Hair follicle dermal papilla cell (primary cell): ENCODE measurements around the gene RRP36. TPM values are rescaled to one million over a fixed set of nuclear protein-coding genes. Genes with fewer than 3 reads are reported as not detected.

ENCODE experiments used
- total RNA-seq: library from RNA; depleted of rRNA; stranded (reverse); fragments of >200 nt; gene quantifications from 2 replicates; pipeline ENCODE4 v1.2.3, GENCODE V29; 2012

Gene RRP36, protein sequence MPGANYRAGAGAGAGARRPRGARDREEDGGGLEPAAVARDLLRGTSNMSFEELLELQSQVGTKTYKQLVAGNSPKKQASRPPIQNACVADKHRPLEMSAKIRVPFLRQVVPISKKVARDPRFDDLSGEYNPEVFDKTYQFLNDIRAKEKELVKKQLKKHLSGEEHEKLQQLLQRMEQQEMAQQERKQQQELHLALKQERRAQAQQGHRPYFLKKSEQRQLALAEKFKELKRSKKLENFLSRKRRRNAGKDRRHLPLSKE
- 75.5 and 82.8 TPM in 2 replicates for total RNA-seq

DNA sequence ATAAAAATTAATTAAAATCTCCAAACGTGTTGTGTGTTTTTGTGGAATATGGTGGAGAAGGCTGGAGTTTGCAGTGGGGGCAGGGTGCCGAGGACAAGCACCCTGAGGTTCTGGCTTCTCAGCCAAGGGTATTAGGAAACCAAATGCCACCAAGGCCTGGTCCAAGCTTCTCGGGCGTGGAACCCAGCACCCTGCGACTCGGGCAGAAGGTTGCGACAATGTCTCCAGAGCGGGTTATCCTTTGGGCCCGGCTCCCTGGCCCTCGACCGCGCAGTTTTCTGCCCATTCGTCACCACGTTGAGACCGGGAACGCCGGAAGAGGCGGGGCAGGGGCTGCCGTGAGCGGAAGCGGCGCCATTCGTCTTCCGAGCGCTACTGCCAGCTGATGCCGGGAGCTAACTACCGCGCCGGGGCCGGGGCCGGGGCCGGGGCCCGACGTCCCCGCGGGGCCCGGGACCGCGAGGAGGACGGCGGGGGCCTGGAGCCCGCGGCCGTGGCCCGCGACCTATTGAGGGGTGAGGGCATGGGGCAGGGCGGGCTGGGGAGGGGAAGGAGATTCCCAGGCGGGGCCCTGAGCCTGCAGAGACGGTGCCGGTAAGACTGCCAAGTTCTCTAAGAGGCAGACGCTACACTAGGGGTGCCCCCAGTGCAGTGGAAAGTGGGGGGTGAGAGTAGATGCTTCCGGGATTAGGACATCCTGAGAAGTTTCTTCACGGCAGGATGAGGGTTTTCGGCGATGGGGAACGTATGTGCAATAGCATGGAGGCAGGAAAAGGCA, at the start of gene RRP36:
Gene RRP36 (plus strand): TSS at position 354 of the 778 bp plus-strand sequence. CDS start 32 bp downstream, at position 386.

DNA sequence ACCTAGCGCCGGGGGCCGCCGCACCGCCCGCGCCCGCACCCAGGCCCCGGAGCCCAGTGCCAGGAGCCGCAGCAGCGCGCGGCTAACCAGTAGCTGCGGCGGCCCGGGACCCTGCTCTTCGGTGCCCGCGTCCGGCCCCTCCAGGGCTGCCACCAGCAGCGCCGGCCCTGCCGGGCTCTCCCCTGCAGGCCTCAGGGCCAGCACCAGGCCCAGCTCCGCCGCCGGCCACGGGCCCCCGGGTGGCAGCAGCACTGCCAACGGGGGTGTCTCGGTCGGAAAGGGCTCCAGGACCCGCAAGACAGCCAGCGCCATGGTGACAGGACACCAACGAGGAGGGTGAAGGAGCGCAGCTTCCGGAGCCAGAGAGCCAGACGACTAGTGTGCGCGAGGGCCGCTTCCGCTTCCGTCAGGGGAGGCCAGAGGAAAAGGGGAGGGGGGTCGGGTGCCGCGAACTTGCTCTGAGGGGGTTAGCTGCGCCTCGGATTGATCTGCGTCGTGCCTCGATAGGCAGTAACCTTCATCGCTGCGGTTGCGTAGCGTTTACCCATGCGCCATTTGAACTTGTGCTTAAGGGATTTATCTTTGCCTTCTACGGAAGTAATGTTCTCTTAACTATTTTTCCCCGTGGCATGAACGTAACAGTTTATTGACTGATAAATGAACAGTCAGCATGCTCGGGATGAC, 42.4 kb upstream of the RRP36 start, which contains the start of gene PEX6:
Gene PEX6 (minus strand): TSS at position 343 of the 684 bp plus-strand sequence. CDS start 31 bp downstream, at position 312.

DNA sequence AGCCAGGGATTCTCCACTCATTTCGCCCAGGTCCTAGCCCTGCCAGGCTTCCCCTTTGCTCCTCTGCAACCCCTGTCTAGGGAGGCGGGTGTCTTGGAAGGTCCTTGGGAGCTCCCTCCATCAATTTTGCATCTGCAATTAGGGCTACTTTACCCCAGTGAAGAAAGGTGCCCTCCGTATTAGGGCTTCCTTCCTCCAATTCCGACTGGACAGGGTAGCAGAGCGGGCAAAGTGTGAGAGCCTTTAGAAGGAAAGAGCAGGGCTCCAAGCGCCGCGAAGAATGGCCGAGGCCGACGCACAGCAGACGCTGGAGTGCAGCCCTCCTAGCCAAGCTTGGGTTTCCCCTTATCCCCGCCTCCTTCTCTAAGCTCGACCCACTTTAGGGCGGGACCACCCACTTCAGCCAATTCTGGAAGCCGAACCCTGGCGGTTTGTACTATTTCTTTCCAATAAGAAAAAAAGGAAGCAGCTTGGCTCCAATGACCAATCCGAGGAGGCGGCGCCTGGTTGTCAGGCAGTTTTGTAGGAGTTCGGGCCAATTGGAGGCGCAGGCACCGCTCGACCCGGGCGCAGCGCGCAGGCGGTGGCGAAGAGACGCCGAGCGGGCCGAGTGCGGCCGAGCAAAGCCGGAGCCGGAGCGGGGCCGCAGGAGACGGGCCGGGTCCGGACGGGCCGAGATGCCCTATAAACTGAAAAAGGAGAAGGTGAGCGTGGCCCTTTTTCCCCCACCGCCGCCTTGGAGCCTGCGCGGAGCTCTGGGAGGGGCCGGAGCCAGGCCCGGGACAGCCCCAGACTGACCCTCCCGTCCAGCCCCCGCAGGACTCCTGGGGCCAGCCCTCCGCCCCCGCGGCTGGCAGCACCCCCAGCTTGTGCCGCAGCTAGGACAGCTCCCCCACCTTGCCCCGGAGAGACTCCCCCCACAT, 37.2 kb upstream of the RRP36 start, which contains the start of gene PPP2R5D:
Gene PPP2R5D (plus strand): TSS at position 570 of the 923 bp plus-strand sequence. CDS start 108 bp downstream, at position 678.

DNA sequence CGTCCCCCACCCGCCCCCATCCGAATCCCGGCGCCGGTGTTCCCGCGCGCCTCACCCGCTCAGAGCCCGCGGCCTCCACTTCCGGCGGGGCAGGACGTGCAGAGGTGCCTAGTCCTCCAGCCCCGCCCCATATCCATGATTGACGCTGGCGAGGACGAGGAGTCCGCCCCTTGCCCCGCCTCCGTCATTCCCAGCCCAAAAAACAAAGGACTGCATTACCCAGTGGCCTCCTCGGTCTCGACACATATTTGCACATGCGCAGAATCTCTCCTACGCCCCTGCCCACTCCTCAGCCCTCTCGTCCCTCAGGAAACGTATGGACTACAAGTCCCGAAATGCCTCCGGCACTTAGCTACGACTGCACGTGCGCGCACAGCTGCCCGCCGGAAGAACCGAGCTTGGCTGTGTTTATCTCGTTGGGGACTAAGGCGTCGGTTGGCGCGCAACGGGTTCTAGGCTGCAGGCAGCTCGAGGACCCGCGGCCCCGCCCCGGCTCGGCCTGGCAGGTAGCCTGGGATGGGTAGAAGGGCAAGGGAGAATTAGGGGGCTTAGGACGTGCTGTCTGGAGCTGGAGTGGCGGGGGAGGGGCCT, 7.5 kb upstream of the RRP36 start, which contains the start of the genes KLHDC3 and MEA1:
Gene KLHDC3 (plus strand): TSS at position 407 of the 591 bp plus-strand sequence. CDS start 2,944 bp downstream, outside the sequence.
Gene MEA1 (minus strand): TSS at position 104 of the 591 bp plus-strand sequence. CDS start 133 bp downstream, outside the sequence.

DNA sequence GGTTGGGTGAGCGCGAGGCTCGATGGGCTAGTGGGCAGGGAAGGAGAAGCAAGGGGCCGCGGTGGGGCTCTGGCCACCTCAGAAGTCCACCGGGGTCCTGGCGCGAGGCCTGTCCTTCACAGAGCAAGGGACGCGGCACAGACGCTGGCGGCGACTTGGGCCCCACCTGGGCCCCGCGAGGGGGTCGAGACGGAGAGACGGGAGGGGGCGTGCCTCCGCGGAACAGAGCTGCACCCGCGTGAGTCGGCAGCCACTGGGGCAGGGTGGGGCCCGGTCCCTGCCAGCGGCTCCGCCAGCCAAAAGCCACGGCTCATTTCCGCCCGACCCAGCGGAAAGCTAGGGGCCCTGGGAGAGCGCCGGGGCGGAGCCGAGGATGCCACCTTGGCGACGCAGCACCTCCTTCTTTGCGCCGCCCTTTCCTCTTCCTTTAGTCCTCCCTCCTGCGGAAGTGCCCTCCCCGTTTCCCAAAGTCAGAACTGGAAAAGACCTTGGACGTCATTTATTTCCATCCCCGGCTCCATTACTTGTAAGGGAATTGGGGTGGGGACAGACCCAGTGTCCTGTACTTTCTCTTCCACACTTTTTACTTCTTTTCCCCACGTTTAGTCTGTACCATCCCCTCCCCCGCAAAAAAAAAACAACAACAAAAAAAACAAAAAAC, 32.3 kb downstream of the RRP36 start, which contains the start of gene CUL7:
Gene CUL7 (minus strand): TSS at position 307 of the 661 bp plus-strand sequence. CDS start 1,063 bp downstream, outside the sequence.

DNA sequence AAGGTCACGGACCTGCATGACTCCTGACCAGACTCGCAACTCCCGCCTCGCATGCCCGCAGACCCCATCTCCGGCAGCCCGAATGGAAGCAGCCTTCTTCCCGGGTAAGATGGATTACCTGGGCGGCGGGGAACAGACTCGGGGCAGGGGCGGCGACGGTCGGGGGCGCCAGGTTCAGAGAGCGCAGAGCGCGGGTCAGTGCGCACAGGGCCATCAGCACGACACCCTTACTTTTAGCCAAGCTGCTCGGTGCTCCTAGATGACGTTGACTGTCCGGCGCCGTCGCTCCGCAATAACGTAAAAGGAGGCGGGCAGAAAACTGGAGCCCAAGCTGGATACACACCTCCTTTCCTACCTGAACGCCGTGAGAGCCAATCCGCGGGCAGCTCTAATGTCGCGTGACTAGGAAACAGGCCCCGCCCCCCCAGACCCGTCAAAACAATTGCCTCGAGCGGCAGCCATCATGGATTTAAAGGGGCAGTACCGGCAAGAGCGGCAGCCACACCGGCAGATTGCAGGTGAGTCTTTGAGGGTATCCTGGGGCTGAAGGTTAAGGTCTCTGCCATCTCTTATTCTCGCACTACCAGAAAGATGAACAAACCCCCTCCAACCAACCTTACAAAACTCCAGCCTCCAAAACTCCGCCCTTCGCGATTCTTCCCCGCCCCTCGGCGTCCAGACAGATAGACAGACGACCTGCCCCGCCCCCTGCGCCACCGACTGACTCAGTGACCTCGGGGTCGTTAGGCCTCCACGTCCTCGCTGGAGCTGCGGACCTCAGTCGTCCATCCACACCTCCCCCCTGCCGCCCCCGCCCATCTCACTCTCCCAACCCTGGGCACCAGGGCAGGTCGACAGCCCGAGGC, 38.0 kb downstream of the RRP36 start, which contains the start of the genes KLC4 and MRPL2:
Gene KLC4 (plus strand): TSS at position 464 of the 866 bp plus-strand sequence. CDS start 1,705 bp downstream, outside the sequence.
Gene MRPL2 (minus strand): TSS at position 267 of the 866 bp plus-strand sequence. CDS start 53 bp downstream, at position 214.

DNA sequence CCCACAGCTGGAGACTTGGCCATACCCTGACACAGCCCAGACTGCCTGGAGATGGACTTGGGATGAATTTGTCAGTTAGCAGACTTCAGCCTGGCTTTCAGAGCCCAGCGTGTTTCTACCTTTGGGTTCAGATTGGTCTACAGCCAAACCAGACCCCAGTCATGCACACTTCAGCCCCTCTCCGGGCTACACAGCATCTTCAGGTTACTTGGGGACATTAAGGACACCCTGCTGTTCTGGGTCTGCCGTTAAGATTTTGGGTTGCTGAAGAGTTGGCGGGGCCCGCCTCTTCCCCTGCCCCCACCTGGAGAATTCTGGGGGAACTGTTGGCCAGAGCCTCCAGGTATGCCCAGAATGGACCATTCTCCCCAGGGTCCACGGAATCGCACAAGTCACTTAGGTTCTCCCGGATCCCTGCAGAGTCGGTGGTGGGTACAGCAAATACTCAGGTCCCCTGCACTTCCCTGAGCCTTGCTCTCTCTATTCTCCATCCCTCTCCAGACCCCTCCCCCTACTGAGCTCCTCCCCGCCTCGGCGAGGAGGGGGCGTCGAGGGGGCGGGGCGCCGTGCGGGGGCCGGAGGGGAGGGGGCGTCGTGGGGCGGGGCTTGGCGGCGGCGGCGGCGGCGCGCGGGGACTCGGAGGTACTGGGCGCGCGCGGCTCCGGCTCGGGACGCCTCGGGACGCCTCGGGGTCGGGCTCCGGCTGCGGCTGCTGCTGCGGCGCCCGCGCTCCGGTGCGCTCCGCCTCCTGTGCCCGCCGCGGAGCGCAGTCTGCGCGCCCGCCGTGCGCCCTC, 54.4 kb downstream of the RRP36 start, which contains the start of gene PTK7:
Gene PTK7 (plus strand): TSS at position 645 of the 794 bp plus-strand sequence. CDS start 175 bp downstream, outside the sequence.

Other genes starting within 250 kb of the RRP36 start
- 9.8 and 10.5 TPM in 2 replicates for gene BICRAL, start 239.6 kb upstream of the RRP36 start, total RNA-seq
- gene RPL7L1, start 142.0 kb upstream of the RRP36 start, total RNA-seq: 81.2 and 95.1 TPM in 2 replicates
- not detected in 2 replicates for gene PTCRA, start 105.6 kb upstream of the RRP36 start, total RNA-seq
- 31.5 and 36.7 TPM in 2 replicates for gene CNPY3, start 92.1 kb upstream of the RRP36 start, total RNA-seq
- gene GNMT, start 60.9 kb upstream of the RRP36 start, total RNA-seq: 0.16 and 0.36 TPM in 2 replicates
- 32.2 and 48.8 TPM in 2 replicates for gene PEX6, start 42.4 kb upstream of the RRP36 start, total RNA-seq
- 36.2 and 41.2 TPM in 2 replicates for gene PPP2R5D, start 37.1 kb upstream of the RRP36 start, total RNA-seq
- gene MEA1, start 7.7 kb upstream of the RRP36 start, total RNA-seq: 26.4 and 29.3 TPM in 2 replicates
- 111 and 112 TPM in 2 replicates for gene KLHDC3, start 7.4 kb upstream of the RRP36 start, total RNA-seq
- 87.6 and 93.6 TPM in 2 replicates for gene CUL7, start 32.2 kb downstream of the RRP36 start, total RNA-seq
- 13.7 and 14.4 TPM in 2 replicates for gene MRPL2, start 37.8 kb downstream of the RRP36 start, total RNA-seq
- 17.2 and 20.1 TPM in 2 replicates for gene KLC4, start 38.0 kb downstream of the RRP36 start, total RNA-seq
- gene PTK7, start 54.7 kb downstream of the RRP36 start, total RNA-seq: 361 and 514 TPM in 2 replicates
- 59.1 and 64.4 TPM in 2 replicates for gene SRF, start 149.6 kb downstream of the RRP36 start, total RNA-seq
- 21.9 and 32.8 TPM in 2 replicates for gene CUL9, start 160.6 kb downstream of the RRP36 start, total RNA-seq
- gene DNPH1, start 207.9 kb downstream of the RRP36 start, total RNA-seq: 31.8 and 43.1 TPM in 2 replicates
- gene TTBK1, start 221.9 kb downstream of the RRP36 start, total RNA-seq: under 0.01 TPM in 1 of 2 replicates, not detected in the other